ENCODE measurements around the gene ITIH3. TPM values are rescaled to one million over a fixed set of nuclear protein-coding genes. Genes with fewer than 3 reads are reported as not detected.

The ITIH3 gene
- total and polyA plus RNA-seq, 10 of the 15 experiments (the other 5 are each of a cell fraction or from before 2014, with no cell fraction given) = 0.07 to 0.17 (median 0.15) TPM; not detected in 7

DNA sequence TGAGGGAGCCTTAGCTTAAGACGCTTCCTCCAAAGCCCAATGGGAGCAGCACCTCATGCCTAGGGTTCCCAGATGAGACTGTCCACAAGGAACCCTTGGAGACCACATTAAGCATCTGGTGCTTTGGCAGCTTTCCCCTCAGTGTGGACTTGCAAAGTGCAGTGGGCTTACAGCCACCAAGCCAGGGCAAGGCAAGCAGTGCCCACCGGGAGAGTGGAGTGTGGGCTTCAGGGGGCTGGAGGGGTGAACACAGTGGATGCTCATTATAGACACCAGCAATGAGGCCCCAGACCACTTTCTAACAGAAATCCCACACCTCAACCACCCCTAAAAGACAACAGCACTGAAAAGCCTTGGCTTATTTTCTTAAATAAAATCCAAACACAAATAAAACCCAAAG lies 49.3 kb downstream of the ITIH3 start:
- ATAC-seq = no peak
- WGBS (ENCODE audit: insufficient coverage, insufficient replicate concordance, low lambda C conversion rate, missing lambda C conversion rate) = 98% methylated on average over 2 of the region's 2 CpGs
- Histone ChIP-seq H3K27me3 (replicated peaks in 1 of 2; ENCODE audit: control insufficient read depth in 2 of 2, insufficient read depth in 2 of 2, low read length in 1 of 2) (no peaks in the 10 kb centered on the region), H3K4me2 (ENCODE audit: control insufficient read depth, insufficient read depth) (no peak overlapping the region), H4K20me1 (ENCODE audit: control insufficient read depth, insufficient read depth) (no peaks in the 10 kb centered on the region), H3K4me1 (ENCODE audit: control insufficient read depth, insufficient read depth, low read length) (peaks cover 8% of the 10 kb centered on the region), H3K4me3 (no peak overlapping the region), H2AFZ (ENCODE audit: control insufficient read depth, low read depth, low read length) (no peak overlapping the region), H3K9ac (ENCODE audit: control insufficient read depth, insufficient read depth, low read length) (no peak overlapping the region), H3K36me3 (ENCODE audit: control insufficient read depth in 2 of 2, insufficient read depth in 2 of 2, low read length in 1 of 2) (peaks cover 6 to 10% of the 10 kb centered on the region in 2 experiments), H3K9me3 (replicated peaks; ENCODE audit: control insufficient read depth, insufficient read depth, low read length) (no peaks in the 10 kb centered on the region), H3K79me2 (ENCODE audit: control insufficient read depth, insufficient read depth, low read length) (no peaks in the 10 kb centered on the region), H3K27ac (ENCODE audit: control insufficient read depth, insufficient read depth) (no peak overlapping the region)
- no peak for FAIRE-seq
- SMC1A ChIA-PET (ENCODE audit: uncharacterized antibody, unreplicated experiment) = interaction anchor here (1.1 to 1.4 kb wide), 2 partner anchors 86 to 90 kb away, joined by 3 to 4 read pairs; no protein-coding TSS in a partner anchor
- intact Hi-C loops (cut with micrococcal nuclease; ENCODE audit: unreplicated experiment) (no loop called here), in situ Hi-C loops (cut with MboI) (loop anchor here (10.0 kb wide), 1 partner anchor 231 kb away; no protein-coding TSS in a partner anchor)
- POLR2A ChIA-PET = interaction anchor here (0.7 kb wide), 1 partner anchor 49 kb away, joined by 5 read pairs; no protein-coding TSS in a partner anchor
- RAD21 ChIA-PET (ENCODE audit: unreplicated experiment) = no interaction called here
- BruUV-seq (replicated peaks) = no TSS peak
- no peak for DNase-seq (ENCODE audit: low read depth, low spot score)
- CTCF ChIA-PET = interaction anchor here (1.9 to 3.7 kb wide), 3 partner anchors 90 to 228 kb away, joined by 6 to 27 read pairs (median 11); no protein-coding TSS in a partner anchor
- no peak for TF ChIP-seq STAT1 (conservative IDR thresholded peaks at IDR 0.05)
- no peak for TF ChIP-seq SREBF1 (IDR thresholded peaks at IDR 0.05; ENCODE audit: low read length)
- TF ChIP-seq, protein P1, sequence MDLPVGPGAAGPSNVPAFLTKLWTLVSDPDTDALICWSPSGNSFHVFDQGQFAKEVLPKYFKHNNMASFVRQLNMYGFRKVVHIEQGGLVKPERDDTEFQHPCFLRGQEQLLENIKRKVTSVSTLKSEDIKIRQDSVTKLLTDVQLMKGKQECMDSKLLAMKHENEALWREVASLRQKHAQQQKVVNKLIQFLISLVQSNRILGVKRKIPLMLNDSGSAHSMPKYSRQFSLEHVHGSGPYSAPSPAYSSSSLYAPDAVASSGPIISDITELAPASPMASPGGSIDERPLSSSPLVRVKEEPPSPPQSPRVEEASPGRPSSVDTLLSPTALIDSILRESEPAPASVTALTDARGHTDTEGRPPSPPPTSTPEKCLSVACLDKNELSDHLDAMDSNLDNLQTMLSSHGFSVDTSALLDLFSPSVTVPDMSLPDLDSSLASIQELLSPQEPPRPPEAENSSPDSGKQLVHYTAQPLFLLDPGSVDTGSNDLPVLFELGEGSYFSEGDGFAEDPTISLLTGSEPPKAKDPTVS (IDR thresholded peaks at IDR 0.05; ENCODE audit: low read depth, low read length) = no peak
- no peak for TF ChIP-seq ZNF622 (IDR thresholded peaks at IDR 0.05)
- no peak for TF ChIP-seq SMAD1 (IDR thresholded peaks at IDR 0.05; ENCODE audit: low read depth, partially characterized antibody)
- TF ChIP-seq, protein P2, sequence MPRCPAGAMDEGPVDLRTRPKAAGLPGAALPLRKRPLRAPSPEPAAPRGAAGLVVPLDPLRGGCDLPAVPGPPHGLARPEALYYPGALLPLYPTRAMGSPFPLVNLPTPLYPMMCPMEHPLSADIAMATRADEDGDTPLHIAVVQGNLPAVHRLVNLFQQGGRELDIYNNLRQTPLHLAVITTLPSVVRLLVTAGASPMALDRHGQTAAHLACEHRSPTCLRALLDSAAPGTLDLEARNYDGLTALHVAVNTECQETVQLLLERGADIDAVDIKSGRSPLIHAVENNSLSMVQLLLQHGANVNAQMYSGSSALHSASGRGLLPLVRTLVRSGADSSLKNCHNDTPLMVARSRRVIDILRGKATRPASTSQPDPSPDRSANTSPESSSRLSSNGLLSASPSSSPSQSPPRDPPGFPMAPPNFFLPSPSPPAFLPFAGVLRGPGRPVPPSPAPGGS (IDR thresholded peaks at IDR 0.05; ENCODE audit: borderline replicate concordance, insufficient read depth, low read depth, low read length, poor library complexity, severe bottlenecking) = no peak
- TF ChIP-seq, protein P3, sequence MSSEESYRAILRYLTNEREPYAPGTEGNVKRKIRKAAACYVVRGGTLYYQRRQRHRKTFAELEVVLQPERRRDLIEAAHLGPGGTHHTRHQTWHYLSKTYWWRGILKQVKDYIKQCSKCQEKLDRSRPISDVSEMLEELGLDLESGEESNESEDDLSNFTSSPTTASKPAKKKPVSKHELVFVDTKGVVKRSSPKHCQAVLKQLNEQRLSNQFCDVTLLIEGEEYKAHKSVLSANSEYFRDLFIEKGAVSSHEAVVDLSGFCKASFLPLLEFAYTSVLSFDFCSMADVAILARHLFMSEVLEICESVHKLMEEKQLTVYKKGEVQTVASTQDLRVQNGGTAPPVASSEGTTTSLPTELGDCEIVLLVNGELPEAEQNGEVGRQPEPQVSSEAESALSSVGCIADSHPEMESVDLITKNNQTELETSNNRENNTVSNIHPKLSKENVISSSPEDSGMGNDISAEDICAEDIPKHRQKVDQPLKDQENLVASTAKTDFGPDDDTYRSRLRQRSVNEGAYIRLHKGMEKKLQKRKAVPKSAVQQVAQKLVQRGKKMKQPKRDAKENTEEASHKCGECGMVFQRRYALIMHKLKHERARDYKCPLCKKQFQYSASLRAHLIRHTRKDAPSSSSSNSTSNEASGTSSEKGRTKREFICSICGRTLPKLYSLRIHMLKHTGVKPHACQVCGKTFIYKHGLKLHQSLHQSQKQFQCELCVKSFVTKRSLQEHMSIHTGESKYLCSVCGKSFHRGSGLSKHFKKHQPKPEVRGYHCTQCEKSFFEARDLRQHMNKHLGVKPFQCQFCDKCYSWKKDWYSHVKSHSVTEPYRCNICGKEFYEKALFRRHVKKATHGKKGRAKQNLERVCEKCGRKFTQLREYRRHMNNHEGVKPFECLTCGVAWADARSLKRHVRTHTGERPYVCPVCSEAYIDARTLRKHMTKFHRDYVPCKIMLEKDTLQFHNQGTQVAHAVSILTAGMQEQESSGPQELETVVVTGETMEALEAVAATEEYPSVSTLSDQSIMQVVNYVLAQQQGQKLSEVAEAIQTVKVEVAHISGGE (CRISPR knock-in tag; IDR thresholded peaks at IDR 0.05) = no peak
- no peak for TF ChIP-seq FOS (IDR thresholded peaks at IDR 0.05; ENCODE audit: borderline replicate concordance, extremely low read depth, insufficient read length)
- TF ChIP-seq EED (IDR thresholded peaks at IDR 0.05; ENCODE audit: low read depth) = no peak
- no peak for TF ChIP-seq RAD21 (IDR thresholded peaks at IDR 0.05; ENCODE audit: insufficient read depth, low read depth, low read length)
- TF ChIP-seq BHLHE40 (IDR thresholded peaks at IDR 0.05; ENCODE audit: borderline replicate concordance in 1 of 2, low read depth in 2 of 2, low read length in 1 of 2) = no peak
- TF ChIP-seq, protein P4, sequence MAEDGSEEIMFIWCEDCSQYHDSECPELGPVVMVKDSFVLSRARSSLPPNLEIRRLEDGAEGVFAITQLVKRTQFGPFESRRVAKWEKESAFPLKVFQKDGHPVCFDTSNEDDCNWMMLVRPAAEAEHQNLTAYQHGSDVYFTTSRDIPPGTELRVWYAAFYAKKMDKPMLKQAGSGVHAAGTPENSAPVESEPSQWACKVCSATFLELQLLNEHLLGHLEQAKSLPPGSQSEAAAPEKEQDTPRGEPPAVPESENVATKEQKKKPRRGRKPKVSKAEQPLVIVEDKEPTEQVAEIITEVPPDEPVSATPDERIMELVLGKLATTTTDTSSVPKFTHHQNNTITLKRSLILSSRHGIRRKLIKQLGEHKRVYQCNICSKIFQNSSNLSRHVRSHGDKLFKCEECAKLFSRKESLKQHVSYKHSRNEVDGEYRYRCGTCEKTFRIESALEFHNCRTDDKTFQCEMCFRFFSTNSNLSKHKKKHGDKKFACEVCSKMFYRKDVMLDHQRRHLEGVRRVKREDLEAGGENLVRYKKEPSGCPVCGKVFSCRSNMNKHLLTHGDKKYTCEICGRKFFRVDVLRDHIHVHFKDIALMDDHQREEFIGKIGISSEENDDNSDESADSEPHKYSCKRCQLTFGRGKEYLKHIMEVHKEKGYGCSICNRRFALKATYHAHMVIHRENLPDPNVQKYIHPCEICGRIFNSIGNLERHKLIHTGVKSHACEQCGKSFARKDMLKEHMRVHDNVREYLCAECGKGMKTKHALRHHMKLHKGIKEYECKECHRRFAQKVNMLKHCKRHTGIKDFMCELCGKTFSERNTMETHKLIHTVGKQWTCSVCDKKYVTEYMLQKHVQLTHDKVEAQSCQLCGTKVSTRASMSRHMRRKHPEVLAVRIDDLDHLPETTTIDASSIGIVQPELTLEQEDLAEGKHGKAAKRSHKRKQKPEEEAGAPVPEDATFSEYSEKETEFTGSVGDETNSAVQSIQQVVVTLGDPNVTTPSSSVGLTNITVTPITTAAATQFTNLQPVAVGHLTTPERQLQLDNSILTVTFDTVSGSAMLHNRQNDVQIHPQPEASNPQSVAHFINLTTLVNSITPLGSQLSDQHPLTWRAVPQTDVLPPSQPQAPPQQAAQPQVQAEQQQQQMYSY (CRISPR knock-in tag; IDR thresholded peaks at IDR 0.05) = no peak
- no peak for TF ChIP-seq CREB1 (IDR thresholded peaks at IDR 0.05; ENCODE audit: low read depth)
